ENCODE measurements around the gene GFOD1. TPM values are rescaled to one million over a fixed set of nuclear protein-coding genes. Genes with fewer than 3 reads are reported as not detected.

GFOD1 gene
- total and polyA plus RNA-seq, 11 donors: 16.2 to 65.8 (median 41.5) TPM

DNA sequence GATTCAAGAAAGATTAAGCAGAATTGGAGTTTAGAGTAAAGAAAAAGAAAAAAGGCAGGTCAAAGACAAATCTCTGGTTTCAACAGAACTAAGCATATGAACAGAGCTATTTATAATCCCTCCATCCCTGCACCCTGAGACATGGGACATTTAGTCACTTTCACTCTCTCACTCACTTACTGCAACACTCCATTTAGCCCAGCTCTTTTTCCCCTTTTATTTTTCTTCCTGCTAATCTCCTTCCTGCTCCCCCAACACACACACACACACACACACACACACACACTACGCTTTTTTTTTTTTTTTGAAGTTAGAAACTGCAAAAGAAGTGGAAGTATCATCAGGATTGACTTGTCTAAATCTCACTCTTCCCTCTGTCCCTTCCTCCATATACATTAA, 113.9 kb downstream of the GFOD1 start:
- DNase-seq: no peak

DNA sequence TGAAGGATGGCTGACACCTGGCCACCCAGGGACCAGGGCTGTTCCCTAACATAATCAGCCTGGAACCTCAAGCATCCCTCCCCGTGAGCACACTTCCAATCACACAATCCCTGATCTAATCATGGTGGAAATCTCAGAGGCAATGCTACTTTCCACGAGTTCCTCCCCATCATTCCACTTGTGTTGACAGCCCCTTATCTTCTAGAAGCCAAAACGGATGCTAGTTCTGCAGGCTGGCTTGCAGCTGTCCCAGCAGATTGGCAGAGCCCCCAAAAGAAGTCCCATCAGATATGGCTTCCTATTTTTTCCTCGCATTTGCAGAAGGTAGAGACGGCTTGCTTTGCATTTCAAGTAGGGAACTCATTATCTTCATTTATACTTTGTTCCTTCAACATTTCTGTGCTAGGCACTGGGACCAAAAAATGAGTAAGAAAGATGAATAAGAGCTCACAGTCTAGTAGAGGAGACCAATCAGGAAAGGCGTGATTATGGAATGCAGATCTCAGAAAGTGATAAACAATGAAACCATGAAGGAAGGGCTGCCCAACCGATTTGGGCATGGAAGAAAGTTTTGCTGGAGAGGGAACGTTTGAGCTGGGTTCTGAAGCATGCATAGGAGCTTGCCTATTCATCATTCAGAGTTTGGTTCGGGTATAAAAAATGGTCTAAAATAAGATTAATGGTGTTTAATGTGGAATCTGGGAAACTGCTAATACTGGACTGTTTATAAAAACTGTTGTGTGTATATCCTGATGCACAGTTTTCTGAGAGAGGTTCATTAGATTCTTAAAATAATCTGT, 114.5 kb downstream of the GFOD1 start:
- Histone ChIP-seq H3K4me3 (no peak overlapping the region), H3K36me3 (peaks cover 0 to 5% (median 0%) of the 10 kb centered on the region in 9 donors), H3K27me3 (no peaks in the 10 kb centered on the region), H3K27ac (peak overlapping the region in 7 of 12 donors; percentile 2 to 71 (median 55)), H3K9me3 (peaks cover 0 to 4% (median 0%) of the 10 kb centered on the region in 12 donors), H3K4me1 (peaks cover 0 to 55% (median 27%) of the 10 kb centered on the region in 12 donors)
- no peak for TF ChIP-seq POLR2A (IDR thresholded peaks at IDR 0.05)
- TF ChIP-seq, protein P1, sequence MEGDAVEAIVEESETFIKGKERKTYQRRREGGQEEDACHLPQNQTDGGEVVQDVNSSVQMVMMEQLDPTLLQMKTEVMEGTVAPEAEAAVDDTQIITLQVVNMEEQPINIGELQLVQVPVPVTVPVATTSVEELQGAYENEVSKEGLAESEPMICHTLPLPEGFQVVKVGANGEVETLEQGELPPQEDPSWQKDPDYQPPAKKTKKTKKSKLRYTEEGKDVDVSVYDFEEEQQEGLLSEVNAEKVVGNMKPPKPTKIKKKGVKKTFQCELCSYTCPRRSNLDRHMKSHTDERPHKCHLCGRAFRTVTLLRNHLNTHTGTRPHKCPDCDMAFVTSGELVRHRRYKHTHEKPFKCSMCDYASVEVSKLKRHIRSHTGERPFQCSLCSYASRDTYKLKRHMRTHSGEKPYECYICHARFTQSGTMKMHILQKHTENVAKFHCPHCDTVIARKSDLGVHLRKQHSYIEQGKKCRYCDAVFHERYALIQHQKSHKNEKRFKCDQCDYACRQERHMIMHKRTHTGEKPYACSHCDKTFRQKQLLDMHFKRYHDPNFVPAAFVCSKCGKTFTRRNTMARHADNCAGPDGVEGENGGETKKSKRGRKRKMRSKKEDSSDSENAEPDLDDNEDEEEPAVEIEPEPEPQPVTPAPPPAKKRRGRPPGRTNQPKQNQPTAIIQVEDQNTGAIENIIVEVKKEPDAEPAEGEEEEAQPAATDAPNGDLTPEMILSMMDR (IDR thresholded peaks at IDR 0.05): no peak
- ATAC-seq (no peak), DNase-seq (no peak)
- intact Hi-C loops (cut with DNase I): no loop called here
- WGBS, 4 donors: 45 to 56% (median 51%) methylated on average over 9 of the region's 9 CpGs

More for the DNA sequence above, 113.9 kb downstream of the GFOD1 start:
- H3K36me3 ChIP-seq: peaks cover 0 to 8% (median 0%) of the 10 kb centered on the region in 9 donors
- intact Hi-C loops (cut with DNase I): no loop called here
- 9 to 48% (median 35%) methylated on average over 1 of the region's 1 CpG for whole genome bisulfite sequencing, 4 donors
- peak in 3 of 4 donors; percentile 53 to 66 (median 56) for ATAC-seq
- peaks cover 0 to 4% (median 0%) of the 10 kb centered on the region in 12 donors for H3K9me3 ChIP-seq
- peak overlapping the region in 7 of 12 donors; percentile 2 to 71 (median 55) for H3K27ac ChIP-seq
- no peaks in the 10 kb centered on the region for H3K27me3 ChIP-seq
- peaks cover 0 to 52% (median 21%) of the 10 kb centered on the region in 12 donors for H3K4me1 ChIP-seq
- no peak overlapping the region for H3K4me3 ChIP-seq
- TF ChIP-seq, protein P1 (IDR thresholded peaks at IDR 0.05): no peak
- TF ChIP-seq POLR2A (IDR thresholded peaks at IDR 0.05): no peak

DNA sequence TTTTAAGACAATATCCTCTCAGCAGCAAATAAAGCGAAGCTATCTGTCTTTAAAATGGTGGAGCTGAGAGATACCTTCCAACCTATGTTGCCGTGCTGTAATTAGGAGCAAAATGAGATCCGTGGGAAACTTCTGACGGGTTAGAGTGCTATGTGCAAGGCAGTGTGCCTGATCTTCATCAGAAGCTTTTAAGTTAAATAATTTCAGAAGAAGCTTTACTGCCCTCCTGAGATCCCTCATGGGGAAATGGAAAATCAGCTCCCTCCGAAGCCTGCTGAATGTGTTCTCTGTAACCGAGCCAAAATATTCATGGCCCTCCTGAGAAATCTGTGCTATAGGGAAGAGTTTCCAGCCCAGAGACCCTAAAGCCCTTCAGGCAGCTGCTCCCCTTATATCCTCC, 115.3 kb downstream of the GFOD1 start:
- DNase-seq (no peak), ATAC-seq (no peak)
- H3K27me3 ChIP-seq: no peaks in the 10 kb centered on the region
- H3K9me3 ChIP-seq: peaks cover 0 to 1% (median 0%) of the 10 kb centered on the region in 12 donors
- 60 to 71% (median 67%) methylated on average over 6 of the region's 6 CpGs for WGBS, 4 donors
- no peak overlapping the region for H3K4me3 ChIP-seq
- intact Hi-C loops (cut with DNase I): no loop called here
- H3K27ac ChIP-seq: peak overlapping the region in 3 of 12 donors; percentile 12 to 24 (median 20)
- peaks cover 0 to 63% (median 35%) of the 10 kb centered on the region in 12 donors for H3K4me1 ChIP-seq
- no peaks in the 10 kb centered on the region for H3K36me3 ChIP-seq
- TF ChIP-seq, protein P1 (IDR thresholded peaks at IDR 0.05): no peak
- TF ChIP-seq POLR2A (IDR thresholded peaks at IDR 0.05): no peak

DNA sequence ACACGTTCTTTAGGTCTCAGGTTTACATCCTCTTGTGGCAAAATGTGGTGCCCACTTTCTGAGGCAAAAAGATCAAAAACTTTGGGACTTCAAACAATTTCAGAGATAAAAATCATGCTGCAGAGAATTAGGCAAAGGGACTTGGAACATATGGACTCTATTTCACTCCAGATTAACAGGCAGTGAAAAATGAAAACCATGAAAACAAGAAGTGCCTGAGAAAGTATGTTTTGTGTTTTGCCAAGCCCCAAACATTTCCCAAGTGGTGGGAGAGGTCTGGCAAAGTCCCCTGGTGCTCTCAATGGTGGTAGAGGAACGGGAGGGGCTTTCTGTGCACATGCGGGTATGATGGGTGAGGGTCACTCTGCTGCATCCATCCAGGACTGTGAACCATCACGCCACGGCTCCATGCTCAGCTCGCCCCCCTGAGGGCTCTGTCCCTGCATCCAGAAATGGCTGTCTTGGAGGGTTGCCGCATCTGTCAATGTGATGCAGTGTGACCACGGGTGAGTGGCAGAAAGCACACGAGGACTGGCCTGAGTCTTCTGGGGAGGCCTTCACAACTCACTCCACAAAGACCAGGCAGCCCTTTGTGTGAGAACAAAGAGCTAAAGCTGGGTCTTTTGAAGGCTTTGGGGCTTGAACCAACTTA, 115.9 kb downstream of the GFOD1 start:
- no peaks in the 10 kb centered on the region for H3K36me3 ChIP-seq
- intact Hi-C loops (cut with DNase I): no loop called here
- H3K27ac ChIP-seq: peak overlapping the region in 3 of 12 donors; percentile 12 to 24 (median 20)
- TF ChIP-seq POLR2A (IDR thresholded peaks at IDR 0.05): no peak
- TF ChIP-seq, protein P1 (IDR thresholded peaks at IDR 0.05): no peak
- no peak overlapping the region for H3K4me3 ChIP-seq
- H3K27me3 ChIP-seq: no peaks in the 10 kb centered on the region
- WGBS, 4 donors: 83 to 87% (median 85%) methylated on average over 9 of the region's 9 CpGs
- H3K9me3 ChIP-seq: no peaks in the 10 kb centered on the region
- peaks cover 0 to 64% (median 37%) of the 10 kb centered on the region in 12 donors for H3K4me1 ChIP-seq
- DNase-seq: no peak
- ATAC-seq: peak; percentile 13 to 57 (median 37)

Measured in heart left ventricle (tissue), 16 donors.